ENCODE data around the gene LRRN3.
A peak's percentile ranks its signal among the peaks of the same experiment; 100 is the strongest.

The LRRN3 gene

GRCh38 chr7:111086532-111086931, 4.4 kb upstream of the LRRN3 start:
- no peaks in the 10 kb centered on the region for H3K27me3 ChIP-seq (ENCODE audit: insufficient read depth, poor library complexity, severe bottlenecking)
- H3K27ac ChIP-seq (replicated peaks): no peak overlapping the region
- no peak for TF ChIP-seq POLR2AphosphoS5 (IDR thresholded peaks at IDR 0.05; ENCODE audit: low read depth)
- TF ChIP-seq SPI1 (IDR thresholded peaks at IDR 0.05; ENCODE audit: borderline replicate concordance, low read depth): no peak
- no peak for TF ChIP-seq CTCF (IDR thresholded peaks at IDR 0.05; ENCODE audit: insufficient read depth, low read length)
- TF ChIP-seq REST (IDR thresholded peaks at IDR 0.05; ENCODE audit: insufficient replicate concordance, low read depth): no peak
- no peak for TF ChIP-seq GABPA (IDR thresholded peaks at IDR 0.05; ENCODE audit: low read depth)
- H3K4me3 ChIP-seq (replicated peaks; ENCODE audit: insufficient read depth, low read length): no peak overlapping the region
- DNase-seq (ENCODE audit: low read depth in 1 of 2, low spot score in 1 of 2): no peak

GRCh38 chr7:111088328-111088727, 2.6 kb upstream of the LRRN3 start:
- H3K4me3 ChIP-seq (replicated peaks; ENCODE audit: insufficient read depth, low read length): no peak overlapping the region
- no peak for DNase-seq (ENCODE audit: low read depth in 1 of 2, low spot score in 1 of 2)
- H3K27ac ChIP-seq (replicated peaks): no peak overlapping the region
- H3K27me3 ChIP-seq (ENCODE audit: insufficient read depth, poor library complexity, severe bottlenecking): no peaks in the 10 kb centered on the region
- TF ChIP-seq CTCF (IDR thresholded peaks at IDR 0.05; ENCODE audit: insufficient read depth, low read length) (no peak), SPI1 (IDR thresholded peaks at IDR 0.05; ENCODE audit: borderline replicate concordance, low read depth) (no peak)

GRCh38 chr7:111089822-111090426, 1.0 kb upstream of the LRRN3 start:
- DNase-seq (ENCODE audit: low read depth in 1 of 2, low spot score in 1 of 2): peak in 1 of 2 experiments; percentile 8
- Histone ChIP-seq H3K27ac (replicated peaks) (no peak overlapping the region), H3K27me3 (ENCODE audit: insufficient read depth, poor library complexity, severe bottlenecking) (no peaks in the 10 kb centered on the region), H3K4me3 (replicated peaks; ENCODE audit: insufficient read depth, low read length) (no peak overlapping the region)
- TF ChIP-seq REST (IDR thresholded peaks at IDR 0.05; ENCODE audit: insufficient replicate concordance, low read depth) (no peak), CTCF (IDR thresholded peaks at IDR 0.05; ENCODE audit: insufficient read depth, low read length) (peak; percentile 44)

Data from HL-60 (cell line).